ENCODE data around the gene KNSTRN. TPM values are rescaled to one million over a fixed set of nuclear protein-coding genes. Genes with fewer than 3 reads are reported as not detected.

KNSTRN gene
- polyA plus RNA-seq, 2 of the 4 experiments (the other 2 are of a cell fraction), result 48.0 to 50.3 TPM

- TF ChIP-seq RFX5 (IDR thresholded peaks at IDR 0.05) (no peak), FOSL2 (IDR thresholded peaks at IDR 0.05) (no peak), FOSL2 (CRISPR knock-in tag; IDR thresholded peaks at IDR 0.05) (no peak), ESRRA (IDR thresholded peaks at IDR 0.05; ENCODE audit: borderline replicate concordance, low read length) (no peak), TP53 (CRISPR knock-in tag; IDR thresholded peaks at IDR 0.05) (no peak)
- TF ChIP-seq, protein P1, sequence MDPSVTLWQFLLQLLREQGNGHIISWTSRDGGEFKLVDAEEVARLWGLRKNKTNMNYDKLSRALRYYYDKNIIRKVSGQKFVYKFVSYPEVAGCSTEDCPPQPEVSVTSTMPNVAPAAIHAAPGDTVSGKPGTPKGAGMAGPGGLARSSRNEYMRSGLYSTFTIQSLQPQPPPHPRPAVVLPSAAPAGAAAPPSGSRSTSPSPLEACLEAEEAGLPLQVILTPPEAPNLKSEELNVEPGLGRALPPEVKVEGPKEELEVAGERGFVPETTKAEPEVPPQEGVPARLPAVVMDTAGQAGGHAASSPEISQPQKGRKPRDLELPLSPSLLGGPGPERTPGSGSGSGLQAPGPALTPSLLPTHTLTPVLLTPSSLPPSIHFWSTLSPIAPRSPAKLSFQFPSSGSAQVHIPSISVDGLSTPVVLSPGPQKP (IDR thresholded peaks at IDR 0.05; ENCODE audit: low read depth, low read length), result no peak
Observed at GRCh38 chr15:40436116-40436891, 53.8 kb downstream of the KNSTRN start (continued).

DNA sequence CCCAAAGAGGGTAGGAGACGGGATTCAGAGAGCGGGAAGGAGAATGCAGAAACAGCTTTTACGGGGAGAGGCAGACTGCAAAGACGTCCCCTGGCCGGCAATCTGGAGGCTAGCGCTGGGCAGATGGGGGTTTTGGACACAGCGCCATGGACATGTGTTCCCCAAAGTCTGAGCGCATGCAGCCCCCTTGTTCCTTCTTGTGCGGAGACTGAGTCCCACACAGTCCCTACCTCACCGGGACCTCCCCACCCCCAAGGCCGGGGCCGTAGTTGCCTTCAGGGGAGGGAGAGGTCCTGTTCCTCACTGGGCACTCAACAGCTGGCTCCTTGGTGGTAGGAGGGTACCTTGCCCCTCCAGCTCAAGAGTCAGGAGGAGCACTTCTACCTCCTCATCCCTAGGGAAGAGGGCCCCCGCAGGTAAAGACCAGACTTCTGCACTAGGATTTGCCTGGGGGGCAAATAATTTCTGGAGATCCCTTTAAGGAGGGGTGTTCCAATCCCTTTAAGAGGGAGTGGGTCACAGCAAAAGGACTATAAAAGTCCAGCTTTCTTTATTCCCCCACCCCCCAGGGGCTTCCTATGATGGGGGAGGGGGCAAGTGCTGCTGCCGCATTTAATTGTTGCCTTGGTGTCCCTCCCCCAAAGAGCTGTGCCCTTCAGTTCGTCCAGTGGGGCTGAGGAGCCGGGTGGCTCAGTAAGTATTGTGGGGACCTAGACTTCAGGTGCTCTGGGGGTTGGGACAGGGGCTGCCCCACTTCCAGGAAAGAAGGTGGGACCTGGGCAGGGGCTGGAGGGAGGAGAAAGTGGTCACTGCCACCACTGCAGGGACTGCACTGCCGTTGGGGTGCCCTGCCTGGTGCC is 54.6 kb downstream of the KNSTRN start:
- Histone ChIP-seq H3K4me1 (peaks cover 21% of the 10 kb centered on the region; the same call in 1 of the 3 replicates), H3K4me2 (peak overlapping the region; percentile 64), H3K4me3 (peak overlapping the region; percentile 25; the same call in 2 of the 3 replicates), H3K27ac (peak overlapping the region in 1 of 2 experiments; percentile 81; a peak in 2 of 6 replicates), H3K9me3 (no peaks in the 10 kb centered on the region)
- no peak for DNase-seq (ENCODE audit: low read depth in 1 of 2, low spot score in 1 of 2)
- TF ChIP-seq, protein P2, sequence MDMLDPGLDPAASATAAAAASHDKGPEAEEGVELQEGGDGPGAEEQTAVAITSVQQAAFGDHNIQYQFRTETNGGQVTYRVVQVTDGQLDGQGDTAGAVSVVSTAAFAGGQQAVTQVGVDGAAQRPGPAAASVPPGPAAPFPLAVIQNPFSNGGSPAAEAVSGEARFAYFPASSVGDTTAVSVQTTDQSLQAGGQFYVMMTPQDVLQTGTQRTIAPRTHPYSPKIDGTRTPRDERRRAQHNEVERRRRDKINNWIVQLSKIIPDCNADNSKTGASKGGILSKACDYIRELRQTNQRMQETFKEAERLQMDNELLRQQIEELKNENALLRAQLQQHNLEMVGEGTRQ (IDR thresholded peaks at IDR 0.05), result no peak
- TF ChIP-seq GATA3 (IDR thresholded peaks at IDR 0.05; ENCODE audit: borderline replicate concordance) (no peak), HDAC2 (IDR thresholded peaks at IDR 0.05) (no peak), BHLHE40 (IDR thresholded peaks at IDR 0.05; ENCODE audit: low read depth, low read length) (no peak), KDM1A (IDR thresholded peaks at IDR 0.05; ENCODE audit: low read depth) (no peak), RARB (CRISPR knock-in tag; IDR thresholded peaks at IDR 0.05) (no peak), ZNF302 (CRISPR knock-in tag; IDR thresholded peaks at IDR 0.05) (no peak), ZFP36 (IDR thresholded peaks at IDR 0.05; ENCODE audit: borderline replicate concordance, partially characterized antibody) (no peak), POLR2A (IDR thresholded peaks at IDR 0.05; ENCODE audit: low read length) (no peak), RCOR1 (IDR thresholded peaks at IDR 0.05; ENCODE audit: low read depth, low read length) (no peak), CBX8 (IDR thresholded peaks at IDR 0.05) (no peak), TFCP2L1 (CRISPR knock-in tag; IDR thresholded peaks at IDR 0.05) (no peak)
- TF ChIP-seq, protein P3, sequence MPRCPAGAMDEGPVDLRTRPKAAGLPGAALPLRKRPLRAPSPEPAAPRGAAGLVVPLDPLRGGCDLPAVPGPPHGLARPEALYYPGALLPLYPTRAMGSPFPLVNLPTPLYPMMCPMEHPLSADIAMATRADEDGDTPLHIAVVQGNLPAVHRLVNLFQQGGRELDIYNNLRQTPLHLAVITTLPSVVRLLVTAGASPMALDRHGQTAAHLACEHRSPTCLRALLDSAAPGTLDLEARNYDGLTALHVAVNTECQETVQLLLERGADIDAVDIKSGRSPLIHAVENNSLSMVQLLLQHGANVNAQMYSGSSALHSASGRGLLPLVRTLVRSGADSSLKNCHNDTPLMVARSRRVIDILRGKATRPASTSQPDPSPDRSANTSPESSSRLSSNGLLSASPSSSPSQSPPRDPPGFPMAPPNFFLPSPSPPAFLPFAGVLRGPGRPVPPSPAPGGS (IDR thresholded peaks at IDR 0.05), result no peak
- TF ChIP-seq, protein P4, sequence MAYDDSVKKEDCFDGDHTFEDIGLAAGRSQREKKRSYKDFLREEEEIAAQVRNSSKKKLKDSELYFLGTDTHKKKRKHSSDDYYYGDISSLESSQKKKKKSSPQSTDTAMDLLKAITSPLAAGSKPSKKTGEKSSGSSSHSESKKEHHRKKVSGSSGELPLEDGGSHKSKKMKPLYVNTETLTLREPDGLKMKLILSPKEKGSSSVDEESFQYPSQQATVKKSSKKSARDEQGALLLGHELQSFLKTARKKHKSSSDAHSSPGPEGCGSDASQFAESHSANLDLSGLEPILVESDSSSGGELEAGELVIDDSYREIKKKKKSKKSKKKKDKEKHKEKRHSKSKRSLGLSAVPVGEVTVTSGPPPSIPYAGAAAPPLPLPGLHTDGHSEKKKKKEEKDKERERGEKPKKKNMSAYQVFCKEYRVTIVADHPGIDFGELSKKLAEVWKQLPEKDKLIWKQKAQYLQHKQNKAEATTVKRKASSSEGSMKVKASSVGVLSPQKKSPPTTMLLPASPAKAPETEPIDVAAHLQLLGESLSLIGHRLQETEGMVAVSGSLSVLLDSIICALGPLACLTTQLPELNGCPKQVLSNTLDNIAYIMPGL (CRISPR knock-in tag; IDR thresholded peaks at IDR 0.05; ENCODE audit: borderline replicate concordance), result no peak
- CTCF ChIA-PET, result interaction anchor here (1.0 to 1.6 kb wide), 3 partner anchors 15 to 117 kb away, joined by 3 to 4 read pairs (median 3); no protein-coding TSS in a partner anchor
- POLR2A ChIA-PET, result no interaction called here
- ATAC-seq, result no peak
- 64% methylated on average over 11 of the region's 17 CpGs for WGBS (ENCODE audit: missing lambda C conversion rate)
- no peak for FAIRE-seq

Measured in A549 (cell line).